IPS-18a (cell line): ENCODE measurements around the gene SFT2D3.

Source experiments
- H3K27ac ChIP-seq: one replicate; pipeline ENCODE4 v1.5.1; 2013; ENCODE audit warnings: low read length
- H3K27me3 ChIP-seq: one replicate; pipeline ENCODE4 v1.6.1; 2013; ENCODE audit warnings: mild to moderate bottlenecking, low read length; ENCODE audit not compliant: control insufficient read depth, insufficient read depth
- H3K36me3 ChIP-seq: one replicate; pipeline ENCODE4 v1.6.1; 2013; ENCODE audit warnings: low read depth, low read length; ENCODE audit not compliant: control insufficient read depth
- H3K4me1 ChIP-seq: one replicate; pipeline ENCODE4 v1.6.1; 2013; ENCODE audit warnings: low read depth, low read length; ENCODE audit not compliant: control insufficient read depth
- H3K4me3 ChIP-seq: one replicate; pipeline ENCODE4 v1.5.1; 2013; ENCODE audit warnings: low read length
- H3K9ac ChIP-seq: one replicate; pipeline ENCODE4 v1.6.1; 2013; ENCODE audit warnings: mild to moderate bottlenecking, low read length, moderate library complexity
- H3K9me3 ChIP-seq: one replicate; pipeline ENCODE4 v1.6.1; 2013; ENCODE audit warnings: low read depth, low read length; ENCODE audit not compliant: control insufficient read depth

Gene SFT2D3

GRCh38 chr2:127678531-127678930 lies 22.8 kb upstream of the SFT2D3 start:
- Histone ChIP-seq H3K4me1 (peaks cover 3% of the 10 kb centered on the region), H3K27ac (no peak overlapping the region), H3K27me3 (peaks cover 41% of the 10 kb centered on the region), H3K9me3 (no peaks in the 10 kb centered on the region), H3K4me3 (no peak overlapping the region), H3K36me3 (no peaks in the 10 kb centered on the region), H3K9ac (no peak overlapping the region)

GRCh38 chr2:127678991-127679390 lies 22.3 kb upstream of the SFT2D3 start:
- peaks cover 3% of the 10 kb centered on the region for H3K4me1 ChIP-seq
- no peak overlapping the region for H3K27ac ChIP-seq
- peaks cover 37% of the 10 kb centered on the region for H3K27me3 ChIP-seq
- no peak overlapping the region for H3K9ac ChIP-seq
- no peak overlapping the region for H3K4me3 ChIP-seq
- no peaks in the 10 kb centered on the region for H3K9me3 ChIP-seq
- no peaks in the 10 kb centered on the region for H3K36me3 ChIP-seq

GRCh38 chr2:127679680-127680361 lies 21.5 kb upstream of the SFT2D3 start:
- peaks cover 28% of the 10 kb centered on the region for H3K27me3 ChIP-seq
- no peak overlapping the region for H3K4me3 ChIP-seq
- H3K4me1 ChIP-seq = peaks cover 3% of the 10 kb centered on the region
- no peaks in the 10 kb centered on the region for H3K9me3 ChIP-seq
- H3K36me3 ChIP-seq = no peaks in the 10 kb centered on the region
- H3K9ac ChIP-seq = no peak overlapping the region
- no peak overlapping the region for H3K27ac ChIP-seq

- Histone ChIP-seq H3K9me3 (no peaks in the 10 kb centered on the region), H3K36me3 (no peaks in the 10 kb centered on the region), H3K9ac (no peak overlapping the region), H3K4me3 (no peak overlapping the region), H3K4me1 (peaks cover 3% of the 10 kb centered on the region), H3K27me3 (peaks cover 23% of the 10 kb centered on the region), H3K27ac (no peak overlapping the region)
Measured at GRCh38 chr2:127680706-127681287, 20.5 kb upstream of the SFT2D3 start.

GRCh38 chr2:127681288-127681804 lies 20.0 kb upstream of the SFT2D3 start:
- Histone ChIP-seq H3K27ac (no peak overlapping the region), H3K9me3 (no peaks in the 10 kb centered on the region), H3K9ac (no peak overlapping the region), H3K4me1 (no peaks in the 10 kb centered on the region), H3K4me3 (no peak overlapping the region), H3K27me3 (peaks cover 17% of the 10 kb centered on the region), H3K36me3 (no peaks in the 10 kb centered on the region)

- Histone ChIP-seq H3K4me1 (no peaks in the 10 kb centered on the region), H3K27ac (no peak overlapping the region), H3K4me3 (no peak overlapping the region), H3K27me3 (peaks cover 8% of the 10 kb centered on the region), H3K9me3 (no peaks in the 10 kb centered on the region), H3K36me3 (no peaks in the 10 kb centered on the region), H3K9ac (no peak overlapping the region)
Measured at GRCh38 chr2:127681976-127682857, 19.1 kb upstream of the SFT2D3 start.

- no peaks in the 10 kb centered on the region for H3K9me3 ChIP-seq
Measured at GRCh38 chr2:127683056-127683455, 18.2 kb upstream of the SFT2D3 start.

GRCh38 chr2:127683757-127684156 lies 17.5 kb upstream of the SFT2D3 start:
- H3K9me3 ChIP-seq = no peaks in the 10 kb centered on the region
- H3K36me3 ChIP-seq = no peaks in the 10 kb centered on the region
- H3K9ac ChIP-seq = no peak overlapping the region
- no peaks in the 10 kb centered on the region for H3K4me1 ChIP-seq
- no peak overlapping the region for H3K27ac ChIP-seq
- H3K27me3 ChIP-seq = no peaks in the 10 kb centered on the region
- H3K4me3 ChIP-seq = no peak overlapping the region

More at GRCh38 chr2:127683056-127683455, 18.2 kb upstream of the SFT2D3 start:
- Histone ChIP-seq H3K36me3 (no peaks in the 10 kb centered on the region), H3K27me3 (no peaks in the 10 kb centered on the region), H3K9ac (no peak overlapping the region), H3K4me1 (no peaks in the 10 kb centered on the region), H3K4me3 (no peak overlapping the region), H3K27ac (no peak overlapping the region)

GRCh38 chr2:127685410-127686080 lies 15.8 kb upstream of the SFT2D3 start:
- Histone ChIP-seq H3K36me3 (no peaks in the 10 kb centered on the region), H3K4me3 (no peak overlapping the region), H3K4me1 (no peaks in the 10 kb centered on the region), H3K9me3 (peaks cover 11% of the 10 kb centered on the region), H3K9ac (no peak overlapping the region), H3K27me3 (no peaks in the 10 kb centered on the region), H3K27ac (no peak overlapping the region)

GRCh38 chr2:127688405-127688804 lies 12.9 kb upstream of the SFT2D3 start:
- H3K4me1 ChIP-seq = no peaks in the 10 kb centered on the region
- H3K36me3 ChIP-seq = no peaks in the 10 kb centered on the region
- H3K9me3 ChIP-seq = peaks cover 18% of the 10 kb centered on the region
- H3K27ac ChIP-seq = no peak overlapping the region
- H3K4me3 ChIP-seq = no peak overlapping the region
- H3K27me3 ChIP-seq = no peaks in the 10 kb centered on the region
- no peak overlapping the region for H3K9ac ChIP-seq

GRCh38 chr2:127690696-127691095 lies 10.6 kb upstream of the SFT2D3 start:
- no peaks in the 10 kb centered on the region for H3K36me3 ChIP-seq
- peaks cover 8% of the 10 kb centered on the region for H3K27me3 ChIP-seq
- H3K9ac ChIP-seq = no peak overlapping the region
- no peak overlapping the region for H3K27ac ChIP-seq
- no peaks in the 10 kb centered on the region for H3K4me1 ChIP-seq
- peaks cover 18% of the 10 kb centered on the region for H3K9me3 ChIP-seq
- H3K4me3 ChIP-seq = no peak overlapping the region
